ENCODE measurements around the gene FBXO9.

FBXO9 gene

DNA sequence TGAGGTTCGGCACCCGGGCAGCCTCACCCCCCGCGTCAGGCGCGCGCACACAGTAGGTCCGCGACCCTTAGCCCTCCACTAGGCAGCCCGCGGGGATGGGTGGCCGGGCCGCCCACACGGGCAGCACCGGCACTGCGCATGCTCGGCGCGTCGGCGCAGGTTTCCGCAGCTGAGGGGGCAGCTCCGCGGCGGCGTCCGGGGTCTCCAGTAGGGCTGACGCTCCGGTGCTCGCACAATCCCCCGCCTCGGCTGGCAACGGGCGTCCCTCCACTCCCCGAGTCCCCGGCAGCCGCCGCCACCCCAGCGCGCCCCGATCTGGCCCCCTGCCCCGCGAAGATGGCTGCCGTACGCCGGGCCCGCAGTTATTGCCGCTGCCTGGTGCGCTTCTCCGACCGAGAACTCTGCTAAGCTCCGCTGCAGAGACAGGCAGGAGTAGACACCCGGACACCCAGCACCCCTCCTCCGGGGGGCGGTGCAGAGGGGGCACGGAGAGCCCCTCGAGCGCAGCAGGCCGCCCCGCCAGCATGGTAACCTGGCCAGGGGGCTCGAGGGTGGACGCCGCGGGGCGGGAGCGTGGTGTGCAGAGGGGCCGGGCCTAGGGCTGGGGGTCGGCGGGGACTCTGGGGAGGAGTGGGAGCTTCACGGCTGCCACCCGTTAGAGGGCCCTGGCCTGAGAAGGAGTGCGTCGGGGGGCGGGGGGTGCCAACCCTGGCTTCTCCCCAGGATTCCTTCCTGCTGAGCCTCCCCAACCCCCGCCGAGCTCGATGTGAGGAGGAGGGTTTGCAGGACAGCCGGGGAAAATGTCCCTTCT lies at the start of gene FBXO9:
Gene FBXO9, plus strand, starts transcription at position 139 of the 811 bp plus-strand sequence. Its CDS starts 386 bp downstream, at position 525.
- DNase-seq (ENCODE audit: low spot score): peak; percentile 15

DNA sequence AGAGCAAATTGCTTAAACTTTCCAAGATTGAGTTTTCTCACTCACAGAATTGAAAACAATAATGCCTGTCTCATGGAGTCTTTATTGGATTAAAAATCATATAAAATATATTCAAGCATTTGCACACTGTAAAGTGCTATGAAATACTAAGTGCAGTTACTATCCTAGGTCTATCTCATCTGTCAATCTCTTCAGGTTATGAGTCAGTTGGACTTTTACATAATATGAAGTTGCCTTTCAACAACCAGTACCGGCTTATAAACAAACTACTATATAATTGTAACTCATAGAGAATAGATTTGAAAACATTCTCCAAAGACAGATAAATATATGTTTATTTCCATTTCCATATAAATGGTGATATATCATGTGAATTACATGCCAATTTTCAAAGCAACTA lies 49.7 kb upstream of the FBXO9 start:
- DNase-seq (ENCODE audit: low spot score): no peak

DNA sequence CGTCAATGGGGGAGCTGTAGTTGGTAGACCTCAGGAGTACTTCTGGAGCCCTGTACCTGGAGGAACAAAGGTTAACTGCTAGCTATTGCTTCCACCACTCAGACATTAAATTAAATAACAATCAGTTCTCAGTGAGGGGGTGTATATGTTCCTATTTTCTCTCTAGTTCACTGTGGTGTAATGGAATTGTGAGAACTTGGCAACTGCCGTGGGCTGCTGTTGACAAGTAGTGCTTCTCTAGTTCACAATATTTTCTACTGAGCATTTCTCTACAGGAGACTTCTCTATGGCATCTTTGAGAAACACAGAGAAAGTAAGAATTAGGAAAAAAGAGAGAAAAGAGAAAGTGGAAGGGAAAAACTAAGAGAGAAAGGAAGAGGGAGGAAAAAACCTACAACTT lies 46.8 kb upstream of the FBXO9 start:
- no peak for DNase-seq (ENCODE audit: low spot score)

DNA sequence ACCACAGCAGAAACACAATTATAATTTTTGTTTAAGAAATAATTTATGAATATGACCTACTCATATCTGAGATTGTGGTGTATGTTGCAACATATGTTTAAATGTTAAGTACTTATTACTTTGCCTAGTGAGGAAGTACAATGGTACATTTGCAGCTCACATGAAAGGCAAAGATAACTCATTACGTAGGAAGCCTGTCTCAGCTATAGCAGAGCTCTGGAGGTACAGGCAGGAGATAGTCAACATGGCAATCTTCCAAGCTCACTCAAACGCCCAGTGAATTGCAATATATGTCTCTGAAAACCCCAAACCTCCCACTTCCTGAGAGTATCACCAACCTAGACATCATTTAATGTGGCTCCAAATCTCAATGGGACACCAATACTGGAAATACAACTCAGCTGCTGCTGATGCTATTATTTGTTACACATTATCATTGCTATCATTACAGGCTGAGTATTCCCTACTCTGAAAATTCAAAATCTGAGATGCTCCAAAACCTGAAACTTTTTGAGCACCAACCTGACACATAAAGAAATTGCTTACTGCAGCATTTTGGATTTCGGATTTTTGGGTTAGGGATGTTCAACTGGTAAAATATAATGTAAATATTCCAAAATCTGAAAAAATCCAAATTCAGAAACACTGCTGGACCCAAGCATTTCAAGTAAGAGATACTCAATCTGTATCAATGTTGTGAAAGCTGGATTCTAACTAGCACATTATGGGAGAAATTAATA lies 45.0 kb upstream of the FBXO9 start:
- no peak for DNase-seq (ENCODE audit: low spot score)

DNA sequence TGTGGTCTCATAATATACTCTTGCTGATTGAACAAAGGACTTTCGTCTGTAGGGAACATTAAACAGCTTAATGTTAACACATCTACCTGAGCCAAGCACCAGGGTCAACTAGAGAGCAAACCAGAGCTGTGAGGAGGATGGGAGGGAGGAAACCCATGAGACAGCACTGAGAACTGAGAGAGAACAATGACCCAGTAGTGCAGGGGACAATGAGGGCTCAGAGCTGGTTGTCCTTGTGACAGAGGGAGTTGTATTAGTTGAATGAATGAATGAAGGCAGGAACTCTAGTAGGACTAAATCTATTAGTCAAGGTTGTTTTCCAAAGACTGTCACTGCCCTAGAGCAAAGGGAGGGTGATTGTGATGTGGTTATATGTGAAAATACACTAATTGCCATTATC lies 41.9 kb upstream of the FBXO9 start:
- DNase-seq (ENCODE audit: low spot score): no peak

DNA sequence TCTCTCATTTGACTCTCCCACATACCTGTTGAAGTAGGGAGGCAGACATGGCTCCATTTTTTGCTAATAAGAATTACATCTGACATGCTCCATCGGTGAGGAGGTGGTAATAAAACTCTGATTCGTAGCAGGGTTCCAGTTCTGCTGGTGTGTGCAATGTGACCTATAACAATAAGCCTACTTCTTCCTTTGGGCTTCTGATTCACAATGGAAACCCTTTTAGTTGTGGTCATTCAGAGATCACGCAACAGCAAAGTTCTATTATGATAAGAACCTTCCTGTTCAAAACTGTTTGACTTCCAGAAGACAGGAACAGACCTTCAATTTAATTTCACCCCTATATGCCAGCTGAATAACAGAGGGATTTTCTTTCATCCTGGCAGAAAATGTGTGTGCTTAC lies 38.7 kb upstream of the FBXO9 start:
- no peak for DNase-seq (ENCODE audit: low spot score)

DNA sequence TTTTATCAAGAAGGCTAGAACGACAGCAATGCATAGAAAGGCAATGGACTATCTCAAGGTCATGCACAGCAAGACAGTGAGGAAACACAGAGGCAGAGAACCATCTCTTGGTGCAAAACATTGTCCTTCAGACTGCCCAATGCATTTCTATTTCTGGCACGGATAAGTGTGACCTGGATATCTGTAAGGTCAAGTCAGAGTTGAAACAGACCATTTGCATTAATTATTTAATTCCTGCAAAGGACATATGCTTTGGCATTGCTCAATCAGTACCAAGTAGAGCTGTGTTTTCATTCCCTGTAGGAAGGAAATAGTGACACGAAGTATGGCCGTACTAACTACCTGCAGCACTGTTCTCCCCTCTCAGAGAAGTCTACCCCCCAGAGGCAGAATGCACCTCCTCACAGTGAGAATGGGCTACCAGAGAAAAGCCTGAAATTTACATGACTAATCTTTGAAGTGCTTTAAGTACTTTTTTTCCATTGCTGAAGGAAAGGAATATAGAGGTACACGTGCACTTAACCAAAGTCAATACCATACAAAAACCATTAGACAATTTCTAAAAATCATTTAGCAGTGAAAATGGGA lies 38.0 kb upstream of the FBXO9 start:
- no peak for DNase-seq (ENCODE audit: low spot score)

DNA sequence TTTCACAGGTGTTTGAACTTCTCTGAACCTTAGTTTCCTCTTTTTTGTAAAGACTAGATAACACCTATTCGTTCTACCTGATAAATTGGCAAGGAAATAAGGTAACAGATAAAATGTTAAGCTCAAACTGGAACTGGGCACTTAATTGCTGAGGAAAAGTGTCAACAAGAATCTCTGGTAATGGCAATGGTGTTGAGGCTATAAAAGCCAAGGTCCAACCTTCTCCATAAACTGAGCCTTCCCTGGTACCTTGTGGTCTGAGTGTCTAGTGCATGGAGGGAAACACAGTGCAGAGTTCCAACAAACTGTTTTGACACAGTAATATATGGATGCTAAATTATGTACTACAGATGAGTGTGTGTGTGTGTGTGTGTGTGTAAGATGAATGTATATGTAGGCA lies 36.7 kb upstream of the FBXO9 start:
- no peak for DNase-seq (ENCODE audit: low spot score)

DNA sequence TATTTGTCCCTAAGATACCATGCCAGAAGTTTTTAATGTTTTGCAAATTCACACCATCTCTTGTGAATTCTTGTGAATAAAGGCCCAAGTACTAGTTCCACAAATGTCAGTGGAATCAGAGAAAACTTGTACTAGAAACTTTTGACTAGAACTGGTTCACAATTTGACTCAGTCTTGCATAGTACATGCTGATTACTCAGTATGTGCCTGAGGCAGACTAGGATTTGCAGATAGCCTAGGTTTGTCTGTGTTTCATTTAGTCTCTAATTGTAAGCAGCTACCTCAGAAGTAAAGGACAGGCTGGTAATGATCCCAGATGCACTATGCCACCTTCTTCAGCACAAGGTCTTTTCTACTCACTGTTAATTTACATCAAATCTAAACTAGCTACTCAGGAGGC lies 35.9 kb upstream of the FBXO9 start:
- no peak for DNase-seq (ENCODE audit: low spot score)

DNA sequence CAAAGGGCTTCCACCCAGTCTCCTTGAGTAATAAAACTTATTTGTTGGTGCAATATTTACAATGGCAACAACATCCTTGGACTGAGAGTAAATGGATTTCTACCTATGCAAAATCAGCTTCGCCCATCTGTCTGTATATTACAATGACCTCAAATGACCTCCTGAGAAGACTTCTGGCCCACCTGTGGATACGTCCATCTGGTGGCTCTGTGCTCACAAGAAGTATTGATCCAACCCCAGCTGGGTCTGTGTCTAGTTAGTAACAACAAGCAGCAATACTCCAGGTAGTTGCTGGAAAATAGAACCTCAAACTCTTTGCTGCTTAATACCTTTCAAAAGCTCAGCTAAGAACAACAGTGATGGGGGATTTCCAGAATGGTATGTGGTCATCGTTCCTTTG lies 35.4 kb upstream of the FBXO9 start:
- no peak for DNase-seq (ENCODE audit: low spot score)

DNA sequence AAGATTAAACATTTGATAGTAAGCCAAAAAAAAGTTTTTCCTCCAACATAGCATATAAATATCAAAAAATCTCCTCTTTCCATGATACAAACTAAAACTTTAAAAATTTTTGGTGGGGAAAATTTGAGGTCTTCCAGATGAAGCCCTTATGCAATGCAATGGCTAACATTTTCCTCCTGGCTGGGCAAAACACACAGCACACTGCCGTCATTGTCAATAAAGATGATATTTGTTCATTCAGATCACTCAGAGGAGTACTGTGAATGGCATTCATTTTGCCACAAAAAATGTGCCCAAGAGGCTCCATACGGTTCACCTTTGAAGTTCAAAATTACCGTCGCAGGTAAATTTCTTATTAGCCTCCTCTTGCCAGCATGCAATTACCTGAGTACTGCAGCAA lies 33.9 kb upstream of the FBXO9 start:
- DNase-seq (ENCODE audit: low spot score): no peak

DNA sequence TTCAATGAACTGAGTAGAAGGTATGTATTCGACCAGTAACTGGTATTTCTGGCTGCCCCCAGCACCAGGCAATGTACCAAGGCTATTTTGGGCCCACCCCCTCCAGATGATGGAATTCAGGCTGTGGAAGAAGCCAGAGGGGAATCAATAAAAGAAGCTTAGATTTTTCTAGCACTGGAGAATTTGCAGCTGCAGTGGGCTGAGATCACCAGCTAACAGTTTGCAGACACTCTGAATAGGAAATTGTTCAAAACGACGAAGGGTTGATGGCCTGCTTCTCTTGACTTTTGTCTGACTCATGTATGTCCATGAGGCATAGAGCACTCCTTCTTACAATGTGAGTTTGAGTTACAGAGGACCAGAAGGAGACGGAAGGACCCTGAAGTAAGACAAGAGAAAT lies 32.4 kb upstream of the FBXO9 start:
- no peak for DNase-seq (ENCODE audit: low spot score)

DNA sequence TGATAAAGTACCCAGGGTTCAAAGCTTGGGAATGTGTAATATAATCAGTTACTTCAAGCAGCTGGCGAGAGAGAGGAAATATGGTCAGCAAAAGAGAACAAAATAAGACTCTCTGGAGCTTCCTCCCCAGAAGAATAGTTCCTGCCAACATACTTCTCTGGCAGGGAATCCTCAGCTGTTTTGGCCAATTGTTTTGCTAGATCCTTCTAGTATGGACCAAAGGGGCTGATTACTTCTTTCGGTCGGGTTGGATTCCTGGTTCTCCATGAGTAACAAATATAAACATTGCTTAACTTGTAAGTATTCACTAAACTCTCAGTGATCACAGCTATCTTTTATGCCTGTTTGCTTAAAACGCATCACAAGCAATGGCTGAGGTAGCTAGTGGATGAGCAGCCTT lies 31.4 kb upstream of the FBXO9 start:
- no peak for DNase-seq (ENCODE audit: low spot score)

DNA sequence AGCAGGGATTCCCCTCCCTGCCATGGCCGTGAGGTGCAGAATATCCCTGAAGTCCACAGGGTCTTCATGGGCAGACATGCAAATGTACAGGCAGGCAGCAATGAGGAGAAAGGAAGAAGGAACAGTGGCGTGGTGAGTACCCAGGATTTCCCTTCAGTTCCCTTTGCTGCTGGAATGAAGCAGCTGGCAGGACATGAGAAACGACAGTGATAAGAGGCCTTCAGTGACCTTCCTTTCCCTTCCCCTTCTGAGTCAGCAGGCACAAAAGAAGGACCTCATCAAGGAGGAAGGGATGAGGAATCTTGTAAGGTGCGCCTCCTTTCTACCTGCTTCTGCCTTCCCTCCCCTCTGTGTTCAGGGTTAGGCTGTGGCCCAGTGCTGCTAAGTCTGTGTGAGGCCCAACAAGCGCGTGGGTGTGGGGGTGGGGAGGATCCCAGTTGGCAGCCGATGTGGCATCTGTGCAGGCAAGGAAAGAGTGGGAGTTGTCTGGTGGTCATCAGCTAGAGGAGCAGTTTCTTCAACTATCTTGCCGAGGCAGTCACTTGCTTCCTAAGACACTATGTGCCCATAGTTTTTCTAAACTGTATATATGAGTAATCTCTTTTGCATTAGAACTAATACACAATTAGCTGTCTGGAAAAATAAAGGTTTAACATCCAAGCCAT lies 29.5 kb upstream of the FBXO9 start:
- DNase-seq (ENCODE audit: low spot score): no peak

DNA sequence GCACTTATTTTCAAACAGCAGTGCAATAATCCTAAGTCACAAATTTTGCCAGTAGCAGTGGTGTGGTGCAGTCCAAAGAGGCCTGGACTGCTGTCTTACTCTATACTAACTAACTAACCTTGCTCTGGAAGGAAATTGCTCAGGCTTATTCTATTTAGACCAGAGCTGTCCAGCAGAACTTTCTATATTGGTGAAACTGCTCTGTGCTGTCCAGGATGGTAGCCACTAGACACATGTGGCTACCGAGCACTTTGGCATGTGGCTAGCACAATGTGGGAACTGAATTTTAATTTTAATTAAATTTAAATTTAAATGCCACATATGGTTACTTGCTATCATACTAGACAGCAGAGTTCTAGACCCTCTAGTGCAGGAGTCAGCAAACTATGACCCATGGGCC lies 27.1 kb upstream of the FBXO9 start:
- DNase-seq (ENCODE audit: low spot score): no peak

DNA sequence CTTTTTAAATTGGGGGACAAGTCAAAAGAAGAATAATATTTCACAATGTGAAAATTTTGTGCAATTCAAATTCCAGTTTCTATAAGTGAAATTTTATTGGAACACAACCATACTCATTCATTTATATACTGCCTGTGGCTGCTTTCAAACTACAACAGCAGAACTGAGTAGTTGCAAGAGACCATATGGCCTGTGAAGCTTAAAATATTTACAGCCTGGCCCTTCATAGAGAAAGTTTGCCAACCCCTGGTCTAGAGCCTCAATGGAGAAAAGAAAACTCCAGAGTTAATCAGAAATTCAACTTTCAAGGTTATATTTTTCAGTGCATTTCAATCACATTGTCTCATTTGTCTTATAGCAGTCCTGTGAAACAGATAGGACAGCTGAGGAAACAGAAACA lies 26.6 kb upstream of the FBXO9 start:
- no peak for DNase-seq (ENCODE audit: low spot score)

DNA sequence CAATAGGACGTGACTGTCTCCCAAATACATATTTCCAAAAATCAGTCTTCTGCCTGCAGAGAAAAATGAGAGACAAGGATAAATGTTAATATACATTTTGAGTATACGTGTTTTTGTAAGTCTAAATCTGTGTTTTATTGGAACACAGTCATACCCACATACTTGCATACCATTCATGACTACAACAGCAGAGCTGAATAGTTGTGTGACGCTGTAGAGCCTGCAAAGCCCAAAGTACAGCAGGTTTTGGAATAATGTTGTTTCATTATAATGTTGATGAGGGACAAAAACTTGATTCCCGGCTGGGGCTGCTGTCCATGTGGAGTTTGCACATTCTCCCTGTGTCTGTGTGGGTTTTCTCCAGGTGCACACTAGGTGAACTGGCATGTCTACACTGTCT lies 23.8 kb upstream of the FBXO9 start:
- no peak for DNase-seq (ENCODE audit: low spot score)

DNA sequence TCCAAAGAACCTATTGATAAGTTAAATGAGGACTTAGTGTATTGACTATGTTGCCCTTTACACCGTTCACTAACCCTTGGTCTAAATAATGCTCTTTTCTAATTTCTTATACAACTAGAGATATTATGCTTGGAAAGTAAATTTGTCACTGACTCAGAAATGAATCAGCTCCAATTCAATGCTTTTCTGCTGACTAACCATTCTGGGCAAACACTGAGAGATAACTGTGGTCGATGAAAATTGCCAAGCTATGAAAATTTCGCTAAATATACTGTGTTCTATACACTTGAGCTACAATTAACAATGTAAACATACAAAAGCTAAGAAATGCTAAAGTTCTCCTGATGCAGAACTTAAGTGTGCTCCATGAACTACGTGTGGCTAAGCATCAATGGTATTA lies 23.1 kb upstream of the FBXO9 start:
- DNase-seq (ENCODE audit: low spot score): no peak

DNA sequence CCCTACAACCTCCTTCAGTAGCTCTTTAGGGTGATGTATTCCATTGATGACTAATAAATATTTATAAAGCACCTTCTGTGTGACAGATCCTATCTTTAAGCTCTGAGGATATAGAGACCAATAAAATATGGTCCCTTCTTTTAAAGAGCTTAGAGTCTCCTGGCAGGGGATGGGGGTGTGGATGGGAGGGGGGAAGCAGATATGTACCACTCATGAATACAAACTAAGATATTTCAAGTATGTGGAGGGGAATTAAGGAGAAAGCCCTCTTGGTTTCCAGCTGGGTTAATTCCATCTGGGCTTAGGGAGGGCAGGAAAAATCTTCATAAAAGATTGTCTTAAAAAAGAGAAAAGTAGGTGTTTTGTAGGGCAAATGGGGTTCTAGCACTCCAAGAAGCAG lies 21.6 kb upstream of the FBXO9 start:
- DNase-seq (ENCODE audit: low spot score): no peak

DNA sequence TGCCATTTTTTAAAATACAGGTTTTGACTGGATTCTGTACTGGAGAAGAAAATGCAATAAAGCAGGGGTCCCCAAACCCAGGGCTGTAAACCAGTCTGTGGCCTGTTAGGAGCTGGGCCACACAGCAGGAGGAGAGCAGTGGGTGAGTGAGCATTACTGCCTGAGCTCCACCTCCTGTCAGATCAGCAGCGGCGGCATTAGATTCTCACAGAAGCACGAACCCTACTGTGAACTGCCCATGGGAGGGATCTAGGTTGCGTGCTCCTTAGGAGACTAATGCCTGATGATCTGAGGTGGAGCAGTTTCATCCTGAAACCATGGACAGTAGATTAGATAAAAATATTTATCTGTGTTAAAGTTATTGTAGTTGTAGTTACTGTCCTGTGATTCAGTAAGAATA lies 21.1 kb upstream of the FBXO9 start:
- no peak for DNase-seq (ENCODE audit: low spot score)

DNA sequence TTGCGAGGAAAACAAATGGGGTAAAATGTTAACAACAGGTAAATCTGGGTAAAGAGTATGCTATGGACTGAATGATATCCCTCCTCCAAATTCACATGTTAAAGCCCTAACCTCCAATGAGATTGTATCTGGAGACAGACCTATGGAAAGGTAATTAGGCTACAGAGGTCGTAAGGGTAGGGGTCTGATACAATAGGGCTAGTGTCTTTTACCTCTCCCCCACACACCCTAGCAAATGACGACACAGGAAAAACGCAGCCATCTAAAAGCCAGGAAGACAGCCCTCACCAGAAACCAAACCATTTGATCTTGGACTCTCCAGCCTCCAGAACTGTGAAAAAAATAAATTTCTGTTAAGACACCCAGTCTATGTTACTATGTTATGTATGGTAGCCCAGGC lies 20.6 kb upstream of the FBXO9 start:
- no peak for DNase-seq (ENCODE audit: low spot score)

DNA sequence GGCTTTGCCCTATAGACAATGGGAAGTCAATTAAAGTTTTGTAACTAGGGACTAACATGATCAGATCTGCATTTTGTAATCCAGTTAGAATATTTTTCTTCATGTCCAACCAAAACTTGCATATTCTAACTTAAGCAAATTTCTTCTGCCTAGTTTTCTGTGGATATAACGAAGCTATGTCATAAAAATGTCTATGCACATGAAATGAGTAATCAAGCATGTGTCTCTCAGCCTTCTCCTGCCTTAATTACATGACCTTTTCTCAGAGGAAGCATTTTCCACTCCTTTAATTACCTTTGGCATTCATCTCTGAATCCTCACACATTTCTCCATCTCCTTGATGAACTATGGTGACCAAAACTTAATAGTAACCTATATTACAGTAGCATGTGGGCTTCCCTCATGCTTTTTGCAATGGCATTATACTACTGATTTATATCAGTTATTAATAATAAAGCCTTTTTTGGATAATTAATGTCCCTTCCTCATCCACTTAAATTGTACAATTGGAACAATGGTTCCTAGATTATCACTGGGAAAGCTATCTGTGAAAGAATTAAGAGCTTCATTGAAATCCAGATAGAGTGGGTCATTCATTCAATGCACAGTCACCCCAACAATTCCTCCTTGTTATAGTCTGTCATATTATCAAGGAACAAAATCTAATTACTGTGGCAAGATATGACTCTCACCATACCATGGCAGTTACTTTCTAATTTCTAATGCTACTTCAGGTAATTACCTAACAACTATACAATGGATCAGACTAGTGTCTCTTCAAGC lies 19.1 kb upstream of the FBXO9 start:
- DNase-seq (ENCODE audit: low spot score): no peak
